ENCODE data around the gene CLOCK.

The CLOCK gene

GRCh38 chr4:55518442-55518841 is 28.3 kb downstream of the CLOCK start:
- H3K4me1 ChIP-seq (ENCODE audit: control insufficient read depth in 2 of 2, insufficient read depth in 2 of 2, low read length in 2 of 2): no peaks in the 10 kb centered on the region
- no peak overlapping the region for H3K4me3 ChIP-seq (ENCODE audit: low read length in 2 of 2)
- H3K36me3 ChIP-seq (ENCODE audit: control insufficient read depth in 2 of 2, insufficient read depth in 2 of 2, low read length in 2 of 2): no peaks in the 10 kb centered on the region
- H3K27me3 ChIP-seq (ENCODE audit: control insufficient read depth in 2 of 2, insufficient read depth in 2 of 2, low read length in 2 of 2): no peaks in the 10 kb centered on the region
- H3K9me3 ChIP-seq (ENCODE audit: control insufficient read depth in 2 of 2, low read length in 2 of 2): no peaks in the 10 kb centered on the region
- no peak overlapping the region for H3K9ac ChIP-seq (ENCODE audit: low read depth in 1 of 2, low read length in 2 of 2)
- no peak overlapping the region for H3K27ac ChIP-seq (ENCODE audit: low read depth in 2 of 2, low read length in 2 of 2)

DNA sequence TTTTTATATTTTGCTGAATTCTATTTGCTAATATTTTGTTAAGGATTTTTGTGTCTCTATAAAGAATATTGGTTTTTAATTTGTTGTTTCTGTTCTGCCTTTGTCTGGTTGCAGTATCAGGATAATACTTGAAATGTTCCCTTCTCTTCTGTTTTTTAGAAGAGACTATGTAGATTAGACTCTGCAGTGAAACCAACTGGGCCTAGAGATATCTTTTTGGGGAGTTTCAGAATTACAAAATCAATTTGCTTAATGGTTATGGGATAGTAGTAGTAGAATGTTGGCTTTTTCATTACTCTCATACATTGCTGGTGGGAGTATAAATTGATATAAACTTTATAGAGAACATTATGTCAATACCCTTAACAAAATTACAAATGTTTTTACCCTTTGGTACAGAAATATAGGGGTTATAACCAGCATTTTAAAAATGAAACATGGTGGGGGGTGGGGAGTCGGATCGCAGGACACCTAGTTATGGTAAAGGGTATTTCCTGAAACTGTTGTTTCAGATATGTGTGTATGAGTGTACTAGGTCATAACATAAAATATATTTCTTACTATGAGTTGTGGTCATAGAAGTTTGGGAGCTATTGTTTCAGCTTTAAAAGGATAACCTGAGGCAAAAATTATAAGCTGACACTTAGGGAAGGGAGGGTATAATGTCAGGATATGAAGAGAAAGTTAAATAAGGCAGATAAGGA is 29.0 kb downstream of the CLOCK start:
- no peaks in the 10 kb centered on the region for H3K9me3 ChIP-seq (ENCODE audit: control insufficient read depth in 2 of 2, low read length in 2 of 2)

GRCh38 chr4:55512922-55513571 is 33.7 kb downstream of the CLOCK start:
- no peaks in the 10 kb centered on the region for H3K4me1 ChIP-seq (ENCODE audit: control insufficient read depth in 2 of 2, insufficient read depth in 2 of 2, low read length in 2 of 2)
- H3K36me3 ChIP-seq (ENCODE audit: control insufficient read depth in 2 of 2, insufficient read depth in 2 of 2, low read length in 2 of 2): peaks cover 3 to 4% of the 10 kb centered on the region in 2 donors
- no peak overlapping the region for H3K9ac ChIP-seq (ENCODE audit: low read depth in 1 of 2, low read length in 2 of 2)

More for the DNA sequence above, 29.0 kb downstream of the CLOCK start:
- no peak overlapping the region for H3K9ac ChIP-seq (ENCODE audit: low read depth in 1 of 2, low read length in 2 of 2)
- no peak overlapping the region for H3K27ac ChIP-seq (ENCODE audit: low read depth in 2 of 2, low read length in 2 of 2)
- H3K27me3 ChIP-seq (ENCODE audit: control insufficient read depth in 2 of 2, insufficient read depth in 2 of 2, low read length in 2 of 2): no peaks in the 10 kb centered on the region
- no peaks in the 10 kb centered on the region for H3K4me1 ChIP-seq (ENCODE audit: control insufficient read depth in 2 of 2, insufficient read depth in 2 of 2, low read length in 2 of 2)
- H3K36me3 ChIP-seq (ENCODE audit: control insufficient read depth in 2 of 2, insufficient read depth in 2 of 2, low read length in 2 of 2): no peaks in the 10 kb centered on the region
- H3K4me3 ChIP-seq (ENCODE audit: low read length in 2 of 2): no peak overlapping the region

GRCh38 chr4:55512077-55512476 is 34.6 kb downstream of the CLOCK start:
- no peaks in the 10 kb centered on the region for H3K9me3 ChIP-seq (ENCODE audit: control insufficient read depth in 2 of 2, low read length in 2 of 2)
- peaks cover 4 to 8% of the 10 kb centered on the region in 2 donors for H3K36me3 ChIP-seq (ENCODE audit: control insufficient read depth in 2 of 2, insufficient read depth in 2 of 2, low read length in 2 of 2)
- H3K4me3 ChIP-seq (ENCODE audit: low read length in 2 of 2): no peak overlapping the region
- H3K4me1 ChIP-seq (ENCODE audit: control insufficient read depth in 2 of 2, insufficient read depth in 2 of 2, low read length in 2 of 2): no peaks in the 10 kb centered on the region
- H3K27me3 ChIP-seq (ENCODE audit: control insufficient read depth in 2 of 2, insufficient read depth in 2 of 2, low read length in 2 of 2): no peaks in the 10 kb centered on the region
- no peak overlapping the region for H3K27ac ChIP-seq (ENCODE audit: low read depth in 2 of 2, low read length in 2 of 2)
- no peak overlapping the region for H3K9ac ChIP-seq (ENCODE audit: low read depth in 1 of 2, low read length in 2 of 2)

More at GRCh38 chr4:55512922-55513571, 33.7 kb downstream of the CLOCK start:
- no peaks in the 10 kb centered on the region for H3K9me3 ChIP-seq (ENCODE audit: control insufficient read depth in 2 of 2, low read length in 2 of 2)
- H3K4me3 ChIP-seq (ENCODE audit: low read length in 2 of 2): no peak overlapping the region
- no peaks in the 10 kb centered on the region for H3K27me3 ChIP-seq (ENCODE audit: control insufficient read depth in 2 of 2, insufficient read depth in 2 of 2, low read length in 2 of 2)
- H3K27ac ChIP-seq (ENCODE audit: low read depth in 2 of 2, low read length in 2 of 2): no peak overlapping the region

DNA sequence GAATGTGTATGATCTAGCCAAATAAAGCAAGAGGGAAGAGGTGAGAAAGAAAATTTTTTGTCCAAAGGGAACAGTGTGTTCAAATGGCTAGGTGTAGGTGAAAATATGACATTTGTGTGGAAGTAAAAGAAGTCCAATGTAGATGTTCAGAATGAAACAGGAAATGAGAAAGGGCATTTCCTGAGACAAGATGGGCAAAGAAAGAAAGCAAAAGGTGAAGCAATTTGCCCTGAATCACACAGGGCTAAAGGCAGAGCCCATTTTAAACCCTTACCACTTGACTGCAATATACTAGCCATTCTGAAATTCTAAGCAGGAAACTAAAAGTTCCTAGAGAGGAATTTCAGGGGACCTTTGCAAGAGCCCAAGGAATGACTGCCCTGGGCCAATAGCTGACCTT is 36.0 kb downstream of the CLOCK start:
- Histone ChIP-seq H3K9ac (ENCODE audit: low read depth in 1 of 2, low read length in 2 of 2) (no peak overlapping the region), H3K27me3 (ENCODE audit: control insufficient read depth in 2 of 2, insufficient read depth in 2 of 2, low read length in 2 of 2) (no peaks in the 10 kb centered on the region), H3K4me3 (ENCODE audit: low read length in 2 of 2) (no peak overlapping the region), H3K4me1 (ENCODE audit: control insufficient read depth in 2 of 2, insufficient read depth in 2 of 2, low read length in 2 of 2) (no peaks in the 10 kb centered on the region), H3K27ac (ENCODE audit: low read depth in 2 of 2, low read length in 2 of 2) (no peak overlapping the region), H3K36me3 (ENCODE audit: control insufficient read depth in 2 of 2, insufficient read depth in 2 of 2, low read length in 2 of 2) (peaks cover 4 to 8% of the 10 kb centered on the region in 2 donors), H3K9me3 (ENCODE audit: control insufficient read depth in 2 of 2, low read length in 2 of 2) (no peaks in the 10 kb centered on the region)

GRCh38 chr4:55509266-55509665 is 37.4 kb downstream of the CLOCK start:
- Histone ChIP-seq H3K9me3 (ENCODE audit: control insufficient read depth in 2 of 2, low read length in 2 of 2) (no peaks in the 10 kb centered on the region), H3K4me3 (ENCODE audit: low read length in 2 of 2) (no peak overlapping the region), H3K4me1 (ENCODE audit: control insufficient read depth in 2 of 2, insufficient read depth in 2 of 2, low read length in 2 of 2) (no peaks in the 10 kb centered on the region), H3K9ac (ENCODE audit: low read depth in 1 of 2, low read length in 2 of 2) (no peak overlapping the region), H3K27me3 (ENCODE audit: control insufficient read depth in 2 of 2, insufficient read depth in 2 of 2, low read length in 2 of 2) (no peaks in the 10 kb centered on the region), H3K27ac (ENCODE audit: low read depth in 2 of 2, low read length in 2 of 2) (no peak overlapping the region), H3K36me3 (ENCODE audit: control insufficient read depth in 2 of 2, insufficient read depth in 2 of 2, low read length in 2 of 2) (peaks cover 4 to 8% of the 10 kb centered on the region in 2 donors)

GRCh38 chr4:55507612-55508011 is 39.1 kb downstream of the CLOCK start:
- H3K4me3 ChIP-seq (ENCODE audit: low read length in 2 of 2): no peak overlapping the region
- H3K4me1 ChIP-seq (ENCODE audit: control insufficient read depth in 2 of 2, insufficient read depth in 2 of 2, low read length in 2 of 2): no peaks in the 10 kb centered on the region
- no peaks in the 10 kb centered on the region for H3K9me3 ChIP-seq (ENCODE audit: control insufficient read depth in 2 of 2, low read length in 2 of 2)
- no peak overlapping the region for H3K27ac ChIP-seq (ENCODE audit: low read depth in 2 of 2, low read length in 2 of 2)
- peaks cover 4 to 8% of the 10 kb centered on the region in 2 donors for H3K36me3 ChIP-seq (ENCODE audit: control insufficient read depth in 2 of 2, insufficient read depth in 2 of 2, low read length in 2 of 2)
- no peaks in the 10 kb centered on the region for H3K27me3 ChIP-seq (ENCODE audit: control insufficient read depth in 2 of 2, insufficient read depth in 2 of 2, low read length in 2 of 2)
- no peak overlapping the region for H3K9ac ChIP-seq (ENCODE audit: low read depth in 1 of 2, low read length in 2 of 2)

GRCh38 chr4:55503169-55503568 is 43.5 kb downstream of the CLOCK start:
- H3K4me1 ChIP-seq (ENCODE audit: control insufficient read depth in 2 of 2, insufficient read depth in 2 of 2, low read length in 2 of 2): no peaks in the 10 kb centered on the region
- H3K27me3 ChIP-seq (ENCODE audit: control insufficient read depth in 2 of 2, insufficient read depth in 2 of 2, low read length in 2 of 2): no peaks in the 10 kb centered on the region
- H3K4me3 ChIP-seq (ENCODE audit: low read length in 2 of 2): no peak overlapping the region
- H3K9me3 ChIP-seq (ENCODE audit: control insufficient read depth in 2 of 2, low read length in 2 of 2): no peaks in the 10 kb centered on the region
- H3K9ac ChIP-seq (ENCODE audit: low read depth in 1 of 2, low read length in 2 of 2): no peak overlapping the region
- H3K36me3 ChIP-seq (ENCODE audit: control insufficient read depth in 2 of 2, insufficient read depth in 2 of 2, low read length in 2 of 2): peaks cover 0 to 5% of the 10 kb centered on the region in 2 donors
- H3K27ac ChIP-seq (ENCODE audit: low read depth in 2 of 2, low read length in 2 of 2): no peak overlapping the region

DNA sequence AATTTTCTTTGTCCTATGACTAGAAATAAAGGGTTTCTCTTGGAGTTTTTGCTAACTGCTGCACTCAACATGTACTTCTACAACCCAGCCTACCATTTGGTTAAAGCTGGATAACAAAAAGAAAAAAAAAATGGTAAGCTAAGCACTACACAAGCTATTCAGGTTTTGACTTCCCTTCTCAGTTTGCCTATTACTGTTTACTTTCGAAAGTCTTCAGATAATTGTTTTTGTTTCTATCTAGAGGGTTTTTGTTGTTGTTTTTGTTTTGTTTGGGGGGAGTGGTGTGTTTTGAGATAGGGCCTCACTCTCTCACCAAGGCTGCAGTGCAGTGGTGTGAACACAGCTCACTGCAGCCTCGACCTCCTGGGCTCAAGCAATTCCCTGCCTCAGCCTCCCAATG is 46.6 kb downstream of the CLOCK start:
- Histone ChIP-seq H3K9me3 (ENCODE audit: control insufficient read depth in 2 of 2, low read length in 2 of 2) (no peaks in the 10 kb centered on the region), H3K27ac (ENCODE audit: low read depth in 2 of 2, low read length in 2 of 2) (no peak overlapping the region), H3K9ac (ENCODE audit: low read depth in 1 of 2, low read length in 2 of 2) (no peak overlapping the region), H3K36me3 (ENCODE audit: control insufficient read depth in 2 of 2, insufficient read depth in 2 of 2, low read length in 2 of 2) (no peaks in the 10 kb centered on the region), H3K4me1 (ENCODE audit: control insufficient read depth in 2 of 2, insufficient read depth in 2 of 2, low read length in 2 of 2) (no peaks in the 10 kb centered on the region), H3K27me3 (ENCODE audit: control insufficient read depth in 2 of 2, insufficient read depth in 2 of 2, low read length in 2 of 2) (no peaks in the 10 kb centered on the region), H3K4me3 (ENCODE audit: low read length in 2 of 2) (no peak overlapping the region)

- no peaks in the 10 kb centered on the region for H3K9me3 ChIP-seq (ENCODE audit: control insufficient read depth in 2 of 2, low read length in 2 of 2)
- H3K4me1 ChIP-seq (ENCODE audit: control insufficient read depth in 2 of 2, insufficient read depth in 2 of 2, low read length in 2 of 2): no peaks in the 10 kb centered on the region
- no peak overlapping the region for H3K27ac ChIP-seq (ENCODE audit: low read depth in 2 of 2, low read length in 2 of 2)
- no peaks in the 10 kb centered on the region for H3K27me3 ChIP-seq (ENCODE audit: control insufficient read depth in 2 of 2, insufficient read depth in 2 of 2, low read length in 2 of 2)
- H3K4me3 ChIP-seq (ENCODE audit: low read length in 2 of 2): no peak overlapping the region
- H3K36me3 ChIP-seq (ENCODE audit: control insufficient read depth in 2 of 2, insufficient read depth in 2 of 2, low read length in 2 of 2): no peaks in the 10 kb centered on the region
- H3K9ac ChIP-seq (ENCODE audit: low read depth in 1 of 2, low read length in 2 of 2): no peak overlapping the region
Observed at GRCh38 chr4:55499495-55499894, 47.2 kb downstream of the CLOCK start.
